Neutrophil (primary cell): ENCODE results near the gene TNNT1.

Source experiments
- H3K27ac ChIP-seq: fragments of 200-600 bp; sonication (generic); 2 replicates; pipeline ENCODE4 v1.5.1; 2016; ENCODE audit warnings: mild to moderate bottlenecking, moderate library complexity
- H3K27me3 ChIP-seq: fragments of 200-600 bp; sonication (generic); 2 replicates; pipeline ENCODE4 v1.6.0; 2016; ENCODE audit warnings: mild to moderate bottlenecking
- H3K36me3 ChIP-seq: fragments of 200-600 bp; sonication (generic); 2 replicates; pipeline ENCODE4 v1.5.1; 2017
- H3K4me1 ChIP-seq, 2 experiments: fragments of 200-600 bp in 1 of 2; sonication (generic) in 1 of 2; 1 replicate in 1 of 2; 2 replicates in 1 of 2; pipeline versions ENCODE4 v1.5.1 to v1.6.1; 2013 to 2016; ENCODE audit warnings: low read depth in 1 of 2, low read length in 1 of 2, mild to moderate bottlenecking in 1 of 2, moderate library complexity in 1 of 2; ENCODE audit not compliant: control insufficient read depth in 1 of 2, insufficient read depth in 1 of 2
- H3K4me3 ChIP-seq, 2 experiments: fragments of 200-600 bp in 1 of 2; sonication (generic) in 1 of 2; 1 replicate in 1 of 2; 2 replicates in 1 of 2; pipeline ENCODE4 v1.5.1; 2013 to 2016; ENCODE audit warnings: low read depth in 1 of 2, low read length in 1 of 2, mild to moderate bottlenecking in 1 of 2, moderate library complexity in 1 of 2
- H3K9me3 ChIP-seq: fragments of 200-600 bp; sonication (generic); 2 replicates; pipeline ENCODE4 v1.5.1; 2016
- CTCF ChIP-seq: fragments of 200-600 bp; sonication (generic); IDR thresholded peaks from 2 replicates; pipeline ENCODE4 v1.5.1; 2016; ENCODE audit warnings: antibody characterized with exemption

Gene TNNT1

GRCh38 chr19:55106591-55106990 lies 42.4 kb downstream of the TNNT1 start:
- H3K9me3 ChIP-seq: no peaks in the 10 kb centered on the region
- H3K4me1 ChIP-seq: no peaks in the 10 kb centered on the region
- no peak overlapping the region for H3K27ac ChIP-seq
- TF ChIP-seq CTCF: no peak
- no peaks in the 10 kb centered on the region for H3K27me3 ChIP-seq
- no peak overlapping the region for H3K4me3 ChIP-seq
- H3K36me3 ChIP-seq: peaks cover 65% of the 10 kb centered on the region

- Histone ChIP-seq H3K27ac (no peak overlapping the region), H3K9me3 (no peaks in the 10 kb centered on the region), H3K27me3 (no peaks in the 10 kb centered on the region), H3K36me3 (peaks cover 68% of the 10 kb centered on the region), H3K4me1 (no peaks in the 10 kb centered on the region), H3K4me3 (no peak overlapping the region)
- TF ChIP-seq CTCF: no peak
Measured at GRCh38 chr19:55105237-55105636, 43.8 kb downstream of the TNNT1 start.

GRCh38 chr19:55103190-55103589 lies 45.8 kb downstream of the TNNT1 start:
- Histone ChIP-seq H3K36me3 (peaks cover 70% of the 10 kb centered on the region), H3K4me3 (no peak overlapping the region), H3K27me3 (no peaks in the 10 kb centered on the region), H3K27ac (no peak overlapping the region), H3K4me1 (no peaks in the 10 kb centered on the region), H3K9me3 (no peaks in the 10 kb centered on the region)
- TF ChIP-seq CTCF: no peak

GRCh38 chr19:55101261-55101660 lies 47.7 kb downstream of the TNNT1 start:
- peaks cover 73% of the 10 kb centered on the region for H3K36me3 ChIP-seq
- no peak for TF ChIP-seq CTCF
- H3K4me1 ChIP-seq: no peaks in the 10 kb centered on the region
- no peak overlapping the region for H3K4me3 ChIP-seq
- no peaks in the 10 kb centered on the region for H3K27me3 ChIP-seq
- no peaks in the 10 kb centered on the region for H3K9me3 ChIP-seq
- H3K27ac ChIP-seq: no peak overlapping the region

GRCh38 chr19:55099557-55100506 lies 49.2 kb downstream of the TNNT1 start:
- no peak overlapping the region for H3K4me3 ChIP-seq
- H3K36me3 ChIP-seq: peaks cover 83% of the 10 kb centered on the region
- H3K27ac ChIP-seq: no peak overlapping the region
- H3K27me3 ChIP-seq: no peaks in the 10 kb centered on the region
- no peaks in the 10 kb centered on the region for H3K4me1 ChIP-seq
- TF ChIP-seq CTCF: no peak
- H3K9me3 ChIP-seq: no peaks in the 10 kb centered on the region
